ENCODE results near the gene INSRR.

- TF ChIP-seq ELK1 (CRISPR knock-in tag; IDR thresholded peaks at IDR 0.05): no peak
- TF ChIP-seq GTF2A2 (tag; IDR thresholded peaks at IDR 0.05): no peak
- TF ChIP-seq ATF3 (IDR thresholded peaks at IDR 0.05): no peak
- no peak for TF ChIP-seq ATF3 (CRISPR knock-in tag; conservative IDR thresholded peaks at IDR 0.05)
- no peak for TF ChIP-seq ZNF584 (CRISPR knock-in tag; IDR thresholded peaks at IDR 0.05; ENCODE audit: low read depth)
- no peak for TF ChIP-seq CREB1 (IDR thresholded peaks at IDR 0.05)
- TF ChIP-seq CREB1 (CRISPR knock-in tag; IDR thresholded peaks at IDR 0.05): no peak
- no peak for TF ChIP-seq FOXJ3 (CRISPR knock-in tag; IDR thresholded peaks at IDR 0.05)
- no peak for TF ChIP-seq ZNF740 (CRISPR knock-in tag; IDR thresholded peaks at IDR 0.05)
- TF ChIP-seq ZNF740 (tag; IDR thresholded peaks at IDR 0.05): no peak
Observed at GRCh38 chr1:156894001-156894400, 35.1 kb upstream of the INSRR start.

Measured in K562 (cell line).